MCF 10A (cell line): ENCODE results near the gene RICTOR. TPM values are rescaled to one million over a fixed set of nuclear protein-coding genes. Genes with fewer than 3 reads are reported as not detected.
"Not testable (repeated sequence)": the region's sequence is repeated elsewhere in the genome, so short reads cannot be mapped to it uniquely, and the experiment has no call there.

ENCODE experiments used
- BruUV-seq: library from RNA; stranded (reverse); fragments of 400-500 nt; replicated peaks from 2 replicates; lab custom pipeline; 2021; lab: Mats Ljungman, UMichigan
- CTCF ChIA-PET: fragments of 300-600 bp; sonication (Branson Sonifier 250); formaldehyde crosslinking; extraction: SDS; loops from one replicate; lab custom pipeline; 2021; ENCODE audit warnings: antibody characterized with exemption, inconsistent platforms; lab: Yijun Ruan, JAX
- POLR2A ChIA-PET: fragments of 300-600, 350-650 bp; sonication (Branson Sonifier 250); formaldehyde crosslinking; extraction: SDS; loops from one replicate; lab custom pipeline; 2020; ENCODE audit warnings: antibody characterized with exemption, inconsistent platforms; lab: Yijun Ruan, JAX
- DNase-seq: peaks from one replicate; pipeline ENCODE4 v3.0.0-alpha.2; 2018; ENCODE audit not compliant: unreplicated experiment
- H3K27ac Mint-ChIP-seq: one replicate; pipeline ENCODE4 v1.8.0; 2022; ENCODE audit warnings: mild to moderate bottlenecking, low read depth, mixed read lengths; ENCODE audit not compliant: unreplicated experiment
- H3K27me3 Mint-ChIP-seq: one replicate; pipeline ENCODE4 v1.8.0; 2022; ENCODE audit warnings: mixed read lengths; ENCODE audit not compliant: insufficient read depth, unreplicated experiment
- H3K36me3 Mint-ChIP-seq: one replicate; pipeline ENCODE4 v1.8.0; 2022; ENCODE audit warnings: mild to moderate bottlenecking, moderate library complexity, mixed read lengths; ENCODE audit not compliant: insufficient read depth, unreplicated experiment
- H3K4me1 Mint-ChIP-seq: one replicate; pipeline ENCODE4 v1.8.0; 2022; ENCODE audit warnings: mixed read lengths; ENCODE audit not compliant: insufficient read depth, unreplicated experiment
- H3K4me3 Mint-ChIP-seq: one replicate; pipeline ENCODE4 v1.8.0; 2022; ENCODE audit warnings: mild to moderate bottlenecking, moderate library complexity, mixed read lengths; ENCODE audit not compliant: unreplicated experiment
- H3K9me3 Mint-ChIP-seq: one replicate; pipeline ENCODE4 v1.8.0; 2022; ENCODE audit warnings: mixed read lengths; ENCODE audit not compliant: unreplicated experiment
- CTCF ChIP-seq: fragments of 200-600 bp; IDR thresholded peaks from one replicate; pipeline ENCODE4 v1.8.0; 2022; ENCODE audit warnings: antibody characterized with exemption, mild to moderate bottlenecking; ENCODE audit not compliant: unreplicated experiment
- intact Hi-C: fragments of 100-400 bp; cut with micrococcal nuclease; formaldehyde crosslinking; loops from 2 replicates; pipeline ENCODE4 v1.14.1; 2022
- total RNA-seq: library from RNA; stranded (reverse); gene quantifications from 2 replicates; pipeline ENCODE4 v1.2.3, GENCODE V29; 2022

Gene RICTOR
- total RNA-seq, 1 experiment from 2014 or later: 25.7 TPM

GRCh38 chr5:39014561-39014960 is 59.6 kb downstream of the RICTOR start:
- Mint-ChIP-seq H3K4me1 (peaks cover 8% of the 10 kb centered on the region), H3K27ac (no peak overlapping the region), H3K9me3 (peaks cover 17% of the 10 kb centered on the region), H3K27me3 (no peaks in the 10 kb centered on the region), H3K4me3 (no peak overlapping the region), H3K36me3 (peaks cover 12% of the 10 kb centered on the region)
- CTCF ChIA-PET: interaction anchor here (0.6 to 1.2 kb wide), 3 partner anchors 9 to 115 kb away, joined by 3 to 4 read pairs (median 3); no protein-coding TSS in a partner anchor
- no peak for TF ChIP-seq CTCF
- DNase-seq: no peak
- intact Hi-C loops: no loop called here
- POLR2A ChIA-PET: interaction anchor here (1.0 to 1.4 kb wide), 3 partner anchors 9 to 17 kb away, joined by 3 to 4 read pairs (median 3); no protein-coding TSS in a partner anchor
- BruUV-seq: no TSS peak

- CTCF ChIA-PET: interaction anchor here (0.6 kb wide), 1 partner anchor 115 kb away, joined by 3 read pairs; no protein-coding TSS in a partner anchor
- no TSS peak for BruUV-seq
- Mint-ChIP-seq H3K27ac (no peak overlapping the region), H3K4me3 (no peak overlapping the region), H3K4me1 (peaks cover 8% of the 10 kb centered on the region), H3K36me3 (peaks cover 11% of the 10 kb centered on the region), H3K9me3 (peaks cover 17% of the 10 kb centered on the region), H3K27me3 (no peaks in the 10 kb centered on the region)
- POLR2A ChIA-PET: interaction anchor here (1.0 to 1.2 kb wide), 2 partner anchors 8 to 10 kb away, joined by 3 to 4 read pairs; no protein-coding TSS in a partner anchor
- no peak for TF ChIP-seq CTCF
- intact Hi-C loops: no loop called here
- no peak for DNase-seq
These were observed 60.3 kb downstream of the RICTOR start for GRCh38 chr5:39013938-39014337.

- CTCF ChIA-PET: interaction anchor here (0.9 to 1.1 kb wide), 2 partner anchors 9 to 70 kb away, joined by 3 to 4 read pairs; no protein-coding TSS in a partner anchor
- H3K27ac Mint-ChIP-seq, BruUV-seq, intact Hi-C loops, H3K4me3 Mint-ChIP-seq, POLR2A ChIA-PET, DNase-seq, H3K27me3 Mint-ChIP-seq, H3K4me1 Mint-ChIP-seq: not testable (repeated sequence)
- Mint-ChIP-seq H3K9me3 (peaks cover 17% of the 10 kb centered on the region), H3K36me3 (peaks cover 19% of the 10 kb centered on the region)
These were observed 63.2 kb downstream of the RICTOR start for GRCh38 chr5:39010958-39011357.

- Mint-ChIP-seq H3K4me1 (peaks cover 8% of the 10 kb centered on the region), H3K9me3 (peaks cover 17% of the 10 kb centered on the region), H3K4me3 (no peak overlapping the region), H3K36me3 (peaks cover 28% of the 10 kb centered on the region), H3K27ac (no peak overlapping the region), H3K27me3 (no peaks in the 10 kb centered on the region)
- no peak for TF ChIP-seq CTCF
- no peak for DNase-seq
- POLR2A ChIA-PET: interaction anchor here (0.6 to 0.8 kb wide), 2 partner anchors 36 to 64 kb away, joined by 3 read pairs; partner anchors contain the start of gene RICTOR
- BruUV-seq: no TSS peak
- intact Hi-C loops: loop anchor here (5.0 kb wide), 3 partner anchors 137 to 272 kb away; partner anchors contain the start of gene FYB1
- CTCF ChIA-PET: no interaction called here
These were observed 64.2 kb downstream of the RICTOR start for GRCh38 chr5:39009981-39010380.
